ENCODE measurements around the gene SCN3A.

DNA sequence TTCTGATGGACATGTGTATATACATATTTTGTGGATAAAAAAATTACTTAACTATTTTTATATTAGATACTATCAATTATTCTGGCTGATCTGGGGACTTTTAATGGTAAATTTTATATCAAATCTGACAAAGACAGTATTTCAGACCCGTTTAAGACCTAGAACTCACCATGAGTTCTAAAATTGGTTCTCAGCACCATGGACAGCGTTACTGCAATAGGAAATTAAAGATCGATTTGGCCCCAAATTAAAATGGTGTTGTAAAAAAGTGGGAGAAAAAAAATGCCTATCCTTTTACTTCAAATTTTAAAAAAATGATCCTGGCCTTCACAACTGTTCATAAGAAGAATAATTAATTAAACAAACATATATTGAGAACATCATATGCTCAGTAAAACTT, 34.4 kb upstream of the SCN3A start:
- TF ChIP-seq, protein P1, sequence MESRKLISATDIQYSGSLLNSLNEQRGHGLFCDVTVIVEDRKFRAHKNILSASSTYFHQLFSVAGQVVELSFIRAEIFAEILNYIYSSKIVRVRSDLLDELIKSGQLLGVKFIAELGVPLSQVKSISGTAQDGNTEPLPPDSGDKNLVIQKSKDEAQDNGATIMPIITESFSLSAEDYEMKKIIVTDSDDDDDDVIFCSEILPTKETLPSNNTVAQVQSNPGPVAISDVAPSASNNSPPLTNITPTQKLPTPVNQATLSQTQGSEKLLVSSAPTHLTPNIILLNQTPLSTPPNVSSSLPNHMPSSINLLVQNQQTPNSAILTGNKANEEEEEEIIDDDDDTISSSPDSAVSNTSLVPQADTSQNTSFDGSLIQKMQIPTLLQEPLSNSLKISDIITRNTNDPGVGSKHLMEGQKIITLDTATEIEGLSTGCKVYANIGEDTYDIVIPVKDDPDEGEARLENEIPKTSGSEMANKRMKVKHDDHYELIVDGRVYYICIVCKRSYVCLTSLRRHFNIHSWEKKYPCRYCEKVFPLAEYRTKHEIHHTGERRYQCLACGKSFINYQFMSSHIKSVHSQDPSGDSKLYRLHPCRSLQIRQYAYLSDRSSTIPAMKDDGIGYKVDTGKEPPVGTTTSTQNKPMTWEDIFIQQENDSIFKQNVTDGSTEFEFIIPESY (CRISPR knock-in tag; IDR thresholded peaks at IDR 0.05) = no peak
- no peak for TF ChIP-seq CEBPB (tag; IDR thresholded peaks at IDR 0.05)
- TF ChIP-seq, protein P2, sequence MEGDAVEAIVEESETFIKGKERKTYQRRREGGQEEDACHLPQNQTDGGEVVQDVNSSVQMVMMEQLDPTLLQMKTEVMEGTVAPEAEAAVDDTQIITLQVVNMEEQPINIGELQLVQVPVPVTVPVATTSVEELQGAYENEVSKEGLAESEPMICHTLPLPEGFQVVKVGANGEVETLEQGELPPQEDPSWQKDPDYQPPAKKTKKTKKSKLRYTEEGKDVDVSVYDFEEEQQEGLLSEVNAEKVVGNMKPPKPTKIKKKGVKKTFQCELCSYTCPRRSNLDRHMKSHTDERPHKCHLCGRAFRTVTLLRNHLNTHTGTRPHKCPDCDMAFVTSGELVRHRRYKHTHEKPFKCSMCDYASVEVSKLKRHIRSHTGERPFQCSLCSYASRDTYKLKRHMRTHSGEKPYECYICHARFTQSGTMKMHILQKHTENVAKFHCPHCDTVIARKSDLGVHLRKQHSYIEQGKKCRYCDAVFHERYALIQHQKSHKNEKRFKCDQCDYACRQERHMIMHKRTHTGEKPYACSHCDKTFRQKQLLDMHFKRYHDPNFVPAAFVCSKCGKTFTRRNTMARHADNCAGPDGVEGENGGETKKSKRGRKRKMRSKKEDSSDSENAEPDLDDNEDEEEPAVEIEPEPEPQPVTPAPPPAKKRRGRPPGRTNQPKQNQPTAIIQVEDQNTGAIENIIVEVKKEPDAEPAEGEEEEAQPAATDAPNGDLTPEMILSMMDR (IDR thresholded peaks at IDR 0.05 in 2 of 3, conservative IDR thresholded peaks at IDR 0.05 in 1 of 3; ENCODE audit: insufficient read depth in 2 of 3, low read depth in 1 of 3, low read length in 3 of 3) = no peak
- no peak for TF ChIP-seq GATAD2B (IDR thresholded peaks at IDR 0.05; ENCODE audit: borderline replicate concordance)
- no peak for TF ChIP-seq GTF2F1 (IDR thresholded peaks at IDR 0.05; ENCODE audit: low read depth, low read length)
- no peak for TF ChIP-seq MEIS2 (IDR thresholded peaks at IDR 0.05; ENCODE audit: partially characterized antibody)
- no peak for TF ChIP-seq MTA3 (IDR thresholded peaks at IDR 0.05; ENCODE audit: borderline replicate concordance)
